Loucy (cell line): ENCODE measurements around the gene LRBA.

Experiments
- H2AFZ ChIP-seq: fragments of 200-600 bp; sonication (generic); 2 replicates; pipeline ENCODE4 v1.6.0; 2016; ENCODE audit warnings: antibody characterized with exemption, mild to moderate bottlenecking, low read length, moderate library complexity
- H3F3A ChIP-seq: fragments of 200-600 bp; 2 replicates; pipeline ENCODE4 v1.6.0; 2016; ENCODE audit warnings: antibody characterized with exemption, low read depth, mild to moderate bottlenecking
- H3K27me3 ChIP-seq: fragments of 200-600 bp; sonication (generic); 2 replicates; pipeline ENCODE4 v1.6.1; 2014; ENCODE audit warnings: low read length, mild to moderate bottlenecking; ENCODE audit not compliant: insufficient read depth, poor library complexity, severe bottlenecking
- H3K36me3 ChIP-seq: fragments of 200-600 bp; sonication (generic); 2 replicates; pipeline ENCODE4 v1.6.1; 2016; ENCODE audit warnings: low read length; ENCODE audit not compliant: insufficient read depth
- H3K4me1 ChIP-seq: fragments of 200-600 bp; sonication (generic); 2 replicates; pipeline ENCODE4 v1.5.1; 2014; ENCODE audit warnings: low read length, mild to moderate bottlenecking; ENCODE audit not compliant: insufficient read depth, poor library complexity, severe bottlenecking
- H3K4me2 ChIP-seq: fragments of 200-600 bp; sonication (generic); 2 replicates; pipeline ENCODE4 v1.6.0; 2014; ENCODE audit warnings: antibody characterized with exemption, low read length, low read depth, mild to moderate bottlenecking; ENCODE audit not compliant: poor library complexity, severe bottlenecking
- H3K4me3 ChIP-seq: fragments of 200-600 bp; sonication (generic); 2 replicates; pipeline ENCODE4 v1.5.1; 2014; ENCODE audit warnings: low read length, mild to moderate bottlenecking, mixed read lengths; ENCODE audit not compliant: poor library complexity, severe bottlenecking
- H3K79me2 ChIP-seq: fragments of 200-600 bp; sonication (generic); 2 replicates; pipeline ENCODE4 v1.6.1; 2014; ENCODE audit warnings: low read length; ENCODE audit not compliant: insufficient read depth
- H3K9ac ChIP-seq: fragments of 200-600 bp; sonication (generic); 2 replicates; pipeline ENCODE4 v1.6.0; 2014; ENCODE audit warnings: mild to moderate bottlenecking, low read depth, low read length, moderate library complexity; ENCODE audit not compliant: poor library complexity, severe bottlenecking
- H3K9me2 ChIP-seq: fragments of 200-600 bp; sonication (generic); replicated peaks from 2 replicates; pipeline ENCODE4 v1.6.1; 2016; ENCODE audit warnings: low read depth, low read length, mixed read lengths
- H3K9me3 ChIP-seq: fragments of 200-600 bp; sonication (generic); 2 replicates; pipeline ENCODE4 v1.6.1; 2014; ENCODE audit warnings: mild to moderate bottlenecking, antibody characterized with exemption, low read length, low read depth; ENCODE audit not compliant: insufficient read depth
- H4K20me1 ChIP-seq: fragments of 200-600 bp; sonication (generic); 2 replicates; pipeline ENCODE4 v1.6.0; 2014; ENCODE audit warnings: antibody characterized with exemption, low read length, mild to moderate bottlenecking; ENCODE audit not compliant: insufficient read depth, poor library complexity, severe bottlenecking
- CTCF ChIP-seq: fragments of 200-600 bp; sonication (generic); conservative IDR thresholded peaks from 2 replicates; pipeline ENCODE4 v1.5.1; 2014; ENCODE audit warnings: mild to moderate bottlenecking, antibody characterized with exemption, low read length
- EZH2phosphoT487 ChIP-seq: fragments of 200-600 bp; IDR thresholded peaks from 2 replicates; pipeline ENCODE4 v1.6.1; 2018; ENCODE audit warnings: antibody characterized with exemption, mild to moderate bottlenecking, moderate library complexity, borderline replicate concordance

Gene LRBA

GRCh38 chr4:150431221-150431620 is 583.9 kb downstream of the LRBA start:
- no peak overlapping the region for H2AFZ ChIP-seq
- H3K4me2 ChIP-seq, result no peak overlapping the region
- no peak overlapping the region for H3K9ac ChIP-seq
- H4K20me1 ChIP-seq, result no peaks in the 10 kb centered on the region
- no peaks in the 10 kb centered on the region for H3F3A ChIP-seq
- H3K36me3 ChIP-seq, result peaks cover 3% of the 10 kb centered on the region; the same call in 1 of the 2 replicates
- no peaks in the 10 kb centered on the region for H3K79me2 ChIP-seq
- no peaks in the 10 kb centered on the region for H3K4me1 ChIP-seq
- no peaks in the 10 kb centered on the region for H3K9me3 ChIP-seq
- no peaks in the 10 kb centered on the region for H3K27me3 ChIP-seq
- H3K9me2 ChIP-seq, result no peaks in the 10 kb centered on the region
- no peak overlapping the region for H3K4me3 ChIP-seq
- TF ChIP-seq EZH2phosphoT487 (no peak), CTCF (no peak)

GRCh38 chr4:150425161-150425560 is 589.9 kb downstream of the LRBA start:
- Histone ChIP-seq H3K79me2 (no peaks in the 10 kb centered on the region), H4K20me1 (no peaks in the 10 kb centered on the region), H3K4me3 (no peak overlapping the region), H3K9ac (no peak overlapping the region), H2AFZ (no peak overlapping the region), H3K27me3 (no peaks in the 10 kb centered on the region), H3F3A (no peaks in the 10 kb centered on the region), H3K4me1 (no peaks in the 10 kb centered on the region), H3K9me3 (no peaks in the 10 kb centered on the region), H3K9me2 (no peaks in the 10 kb centered on the region), H3K36me3 (peaks cover 4% of the 10 kb centered on the region; the same call in 1 of the 2 replicates), H3K4me2 (no peak overlapping the region)
- TF ChIP-seq EZH2phosphoT487 (no peak), CTCF (no peak)

- no peaks in the 10 kb centered on the region for H3K79me2 ChIP-seq
- no peak overlapping the region for H2AFZ ChIP-seq
- no peaks in the 10 kb centered on the region for H3K9me3 ChIP-seq
- no peaks in the 10 kb centered on the region for H4K20me1 ChIP-seq
- H3K4me3 ChIP-seq, result no peak overlapping the region
- H3K4me2 ChIP-seq, result no peak overlapping the region
- H3K9ac ChIP-seq, result no peak overlapping the region
- H3K4me1 ChIP-seq, result no peaks in the 10 kb centered on the region
- H3K27me3 ChIP-seq, result no peaks in the 10 kb centered on the region
- TF ChIP-seq EZH2phosphoT487 (no peak), CTCF (no peak)
- H3K36me3 ChIP-seq, result peaks cover 4% of the 10 kb centered on the region; the same call in 1 of the 2 replicates
- no peaks in the 10 kb centered on the region for H3K9me2 ChIP-seq
- H3F3A ChIP-seq, result no peaks in the 10 kb centered on the region
Measured at GRCh38 chr4:150423503-150423902, 591.6 kb downstream of the LRBA start.
